ENCODE results near the gene VEZF1.

DNA sequence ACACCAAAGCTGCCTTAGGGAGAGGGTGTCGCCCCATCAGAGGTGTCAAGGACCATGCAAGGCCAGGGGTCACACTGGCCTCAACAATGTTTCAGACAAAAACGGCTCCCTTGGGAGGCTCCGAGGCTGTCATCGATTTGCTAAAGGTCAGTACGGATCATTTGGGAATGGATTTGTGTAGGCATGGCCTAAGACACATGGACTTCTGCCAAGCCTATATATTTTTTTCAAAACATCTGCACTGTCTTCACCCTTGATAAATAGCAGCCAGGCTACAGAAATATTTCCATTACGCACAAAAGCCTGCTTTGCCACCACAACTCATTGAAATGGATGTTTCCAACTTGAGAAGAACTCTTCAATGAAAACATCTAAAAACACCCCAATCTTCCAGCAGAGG, 43.1 kb downstream of the VEZF1 start:
- TF ChIP-seq POLR2A (IDR thresholded peaks at IDR 0.05), result no peak
- TF ChIP-seq, protein P1, sequence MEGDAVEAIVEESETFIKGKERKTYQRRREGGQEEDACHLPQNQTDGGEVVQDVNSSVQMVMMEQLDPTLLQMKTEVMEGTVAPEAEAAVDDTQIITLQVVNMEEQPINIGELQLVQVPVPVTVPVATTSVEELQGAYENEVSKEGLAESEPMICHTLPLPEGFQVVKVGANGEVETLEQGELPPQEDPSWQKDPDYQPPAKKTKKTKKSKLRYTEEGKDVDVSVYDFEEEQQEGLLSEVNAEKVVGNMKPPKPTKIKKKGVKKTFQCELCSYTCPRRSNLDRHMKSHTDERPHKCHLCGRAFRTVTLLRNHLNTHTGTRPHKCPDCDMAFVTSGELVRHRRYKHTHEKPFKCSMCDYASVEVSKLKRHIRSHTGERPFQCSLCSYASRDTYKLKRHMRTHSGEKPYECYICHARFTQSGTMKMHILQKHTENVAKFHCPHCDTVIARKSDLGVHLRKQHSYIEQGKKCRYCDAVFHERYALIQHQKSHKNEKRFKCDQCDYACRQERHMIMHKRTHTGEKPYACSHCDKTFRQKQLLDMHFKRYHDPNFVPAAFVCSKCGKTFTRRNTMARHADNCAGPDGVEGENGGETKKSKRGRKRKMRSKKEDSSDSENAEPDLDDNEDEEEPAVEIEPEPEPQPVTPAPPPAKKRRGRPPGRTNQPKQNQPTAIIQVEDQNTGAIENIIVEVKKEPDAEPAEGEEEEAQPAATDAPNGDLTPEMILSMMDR (IDR thresholded peaks at IDR 0.05), result no peak

Data from ovary (tissue), 3 donors.